ENCODE results near the gene RGS12. TPM values are rescaled to one million over a fixed set of nuclear protein-coding genes. Genes with fewer than 3 reads are reported as not detected.

The RGS12 gene, protein sequence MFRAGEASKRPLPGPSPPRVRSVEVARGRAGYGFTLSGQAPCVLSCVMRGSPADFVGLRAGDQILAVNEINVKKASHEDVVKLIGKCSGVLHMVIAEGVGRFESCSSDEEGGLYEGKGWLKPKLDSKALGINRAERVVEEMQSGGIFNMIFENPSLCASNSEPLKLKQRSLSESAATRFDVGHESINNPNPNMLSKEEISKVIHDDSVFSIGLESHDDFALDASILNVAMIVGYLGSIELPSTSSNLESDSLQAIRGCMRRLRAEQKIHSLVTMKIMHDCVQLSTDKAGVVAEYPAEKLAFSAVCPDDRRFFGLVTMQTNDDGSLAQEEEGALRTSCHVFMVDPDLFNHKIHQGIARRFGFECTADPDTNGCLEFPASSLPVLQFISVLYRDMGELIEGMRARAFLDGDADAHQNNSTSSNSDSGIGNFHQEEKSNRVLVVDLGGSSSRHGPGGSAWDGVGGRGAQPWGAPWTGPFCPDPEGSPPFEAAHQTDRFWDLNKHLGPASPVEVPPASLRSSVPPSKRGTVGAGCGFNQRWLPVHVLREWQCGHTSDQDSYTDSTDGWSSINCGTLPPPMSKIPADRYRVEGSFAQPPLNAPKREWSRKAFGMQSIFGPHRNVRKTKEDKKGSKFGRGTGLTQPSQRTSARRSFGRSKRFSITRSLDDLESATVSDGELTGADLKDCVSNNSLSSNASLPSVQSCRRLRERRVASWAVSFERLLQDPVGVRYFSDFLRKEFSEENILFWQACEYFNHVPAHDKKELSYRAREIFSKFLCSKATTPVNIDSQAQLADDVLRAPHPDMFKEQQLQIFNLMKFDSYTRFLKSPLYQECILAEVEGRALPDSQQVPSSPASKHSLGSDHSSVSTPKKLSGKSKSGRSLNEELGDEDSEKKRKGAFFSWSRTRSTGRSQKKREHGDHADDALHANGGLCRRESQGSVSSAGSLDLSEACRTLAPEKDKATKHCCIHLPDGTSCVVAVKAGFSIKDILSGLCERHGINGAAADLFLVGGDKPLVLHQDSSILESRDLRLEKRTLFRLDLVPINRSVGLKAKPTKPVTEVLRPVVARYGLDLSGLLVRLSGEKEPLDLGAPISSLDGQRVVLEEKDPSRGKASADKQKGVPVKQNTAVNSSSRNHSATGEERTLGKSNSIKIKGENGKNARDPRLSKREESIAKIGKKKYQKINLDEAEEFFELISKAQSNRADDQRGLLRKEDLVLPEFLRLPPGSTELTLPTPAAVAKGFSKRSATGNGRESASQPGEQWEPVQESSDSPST (N-terminal part only)
- 10 to 100 TPM; 54.3 to 62.9 TPM for polyA plus RNA-seq

DNA sequence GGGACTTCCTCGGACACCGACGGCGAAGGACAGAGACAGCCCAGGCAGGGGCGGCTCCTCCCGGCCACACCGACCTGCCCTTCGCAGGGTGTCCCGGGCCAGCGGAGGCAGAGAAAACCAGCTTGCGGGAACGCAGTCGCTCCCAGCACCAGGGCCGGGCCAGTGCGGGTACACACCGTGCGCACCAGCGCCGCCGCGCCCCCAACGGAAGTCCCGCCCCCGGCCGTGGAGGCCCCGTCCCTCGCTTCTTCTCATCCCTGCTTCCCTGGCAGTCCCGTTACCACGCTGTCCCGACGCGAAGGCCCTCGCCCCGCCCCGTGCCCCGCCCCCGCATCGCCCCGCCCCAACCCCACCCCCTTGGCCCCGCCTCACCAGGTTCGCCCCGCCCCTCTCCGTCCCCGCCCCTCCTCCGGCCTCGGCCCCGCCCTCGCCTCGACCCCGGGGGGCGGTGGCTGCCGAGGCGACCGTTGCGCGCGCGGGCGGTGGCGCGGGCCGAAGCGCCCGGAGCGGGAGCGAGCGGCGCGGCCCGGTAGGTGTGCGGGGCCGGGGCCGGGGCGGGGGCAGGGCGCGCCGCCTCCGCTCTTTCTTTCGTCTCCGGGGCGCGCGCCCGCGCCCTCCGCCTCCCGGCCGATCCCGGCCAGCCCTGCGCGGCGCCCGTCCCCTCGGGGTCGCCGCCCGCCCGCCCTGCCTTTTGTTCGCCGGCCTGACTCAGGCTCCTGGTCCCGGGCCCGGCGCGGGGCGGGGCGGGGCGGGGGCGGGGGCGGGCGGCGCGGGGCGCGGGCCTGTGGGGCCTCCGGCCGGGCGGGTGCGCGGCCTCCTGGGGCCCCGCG lies at the start of gene RGS12:
Gene RGS12 (plus strand): TSS at position 451 of the 830 bp plus-strand sequence. CDS start 23,150 bp downstream, outside the sequence.
- peaks cover 0 to 12% of the 10 kb centered on the region in 2 donors for H3K4me1 ChIP-seq (ENCODE audit: control insufficient read depth in 2 of 2, insufficient read depth in 2 of 2, low read length in 1 of 2)
- WGBS, 2 donors, result 0 to 1% methylated on average over 28 to 121 of the region's 121 CpGs
- H3K27ac ChIP-seq (ENCODE audit: low read depth in 2 of 2, low read length in 1 of 2), result peak within 1 kb of the TSS; percentile 96 to 97
- peak within 1 kb of the TSS; percentile 48 to 63 for H3K4me3 ChIP-seq (ENCODE audit: low read depth in 1 of 2, low read length in 2 of 2)
- H3K36me3 ChIP-seq (ENCODE audit: control insufficient read depth in 2 of 2, insufficient read depth in 2 of 2, low read length in 1 of 2), result no peaks in the 10 kb centered on the region
- H3K27me3 ChIP-seq (ENCODE audit: control insufficient read depth in 1 of 2, insufficient read depth in 2 of 2, low read length in 2 of 2), result no peaks in the 10 kb centered on the region
- H3K9me3 ChIP-seq (ENCODE audit: control insufficient read depth in 2 of 2, insufficient read depth in 1 of 2, low read depth in 1 of 2, low read length in 1 of 2), result no peaks in the 10 kb centered on the region

DNA sequence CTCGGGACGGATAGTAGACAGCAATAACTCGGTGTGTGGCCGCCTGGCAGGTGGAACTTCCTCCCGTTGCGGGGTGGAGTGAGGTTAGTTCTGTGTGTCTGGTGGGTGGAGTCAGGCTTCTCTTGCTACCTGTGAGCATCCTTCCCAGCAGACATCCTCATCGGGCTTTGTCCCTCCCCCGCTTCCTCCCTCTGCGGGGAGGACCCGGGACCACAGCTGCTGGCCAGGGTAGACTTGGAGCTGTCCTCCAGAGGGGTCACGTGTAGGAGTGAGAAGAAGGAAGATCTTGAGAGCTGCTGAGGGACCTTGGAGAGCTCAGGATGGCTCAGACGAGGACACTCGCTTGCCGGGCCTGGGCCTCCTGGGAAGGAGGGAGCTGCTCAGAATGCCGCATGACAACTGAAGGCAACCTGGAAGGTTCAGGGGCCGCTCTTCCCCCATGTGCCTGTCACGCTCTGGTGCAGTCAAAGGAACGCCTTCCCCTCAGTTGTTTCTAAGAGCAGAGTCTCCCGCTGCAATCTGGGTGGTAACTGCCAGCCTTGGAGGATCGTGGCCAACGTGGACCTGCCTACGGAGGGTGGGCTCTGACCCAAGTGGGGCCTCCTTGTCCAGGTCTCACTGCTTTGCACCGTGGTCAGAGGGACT lies 49.6 kb upstream of the RGS12 start:
- Histone ChIP-seq H3K27me3 (ENCODE audit: control insufficient read depth in 1 of 2, insufficient read depth in 2 of 2, low read length in 2 of 2) (no peaks in the 10 kb centered on the region), H3K4me3 (ENCODE audit: low read depth in 1 of 2, low read length in 2 of 2) (no peak overlapping the region), H3K4me1 (ENCODE audit: control insufficient read depth in 2 of 2, insufficient read depth in 2 of 2, low read length in 1 of 2) (peaks cover 0 to 3% of the 10 kb centered on the region in 2 donors), H3K9me3 (ENCODE audit: control insufficient read depth in 2 of 2, insufficient read depth in 1 of 2, low read depth in 1 of 2, low read length in 1 of 2) (no peaks in the 10 kb centered on the region), H3K27ac (ENCODE audit: low read depth in 2 of 2, low read length in 1 of 2) (no peak overlapping the region), H3K36me3 (ENCODE audit: control insufficient read depth in 2 of 2, insufficient read depth in 2 of 2, low read length in 1 of 2) (peaks cover 14 to 30% of the 10 kb centered on the region in 2 donors)
- WGBS, 2 donors, result 75% methylated on average over 23 of the region's 23 CpGs

DNA sequence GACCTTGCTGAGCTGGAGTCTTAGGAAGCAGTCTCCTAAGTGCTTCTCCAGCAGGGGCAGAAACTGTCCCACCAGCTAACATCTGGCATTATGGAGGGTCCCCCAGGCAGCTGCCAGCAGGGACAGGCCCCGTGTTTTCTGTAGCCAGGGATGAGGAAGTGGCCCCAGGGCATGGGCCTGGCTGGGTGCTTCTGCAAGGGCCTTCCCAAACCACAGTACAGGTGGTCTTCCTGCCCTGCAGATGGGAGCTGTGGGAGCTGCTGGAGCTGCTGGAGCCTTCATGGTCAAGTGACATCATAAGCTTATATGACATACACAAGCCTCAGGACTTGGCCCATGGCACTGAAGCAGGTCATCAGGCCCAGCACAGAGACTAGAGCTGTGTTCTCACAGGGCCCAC lies 48.8 kb upstream of the RGS12 start:
- H3K27me3 ChIP-seq (ENCODE audit: control insufficient read depth in 1 of 2, insufficient read depth in 2 of 2, low read length in 2 of 2), result no peaks in the 10 kb centered on the region
- WGBS, 2 donors, result 27 to 28% methylated on average over 1 of the region's 1 CpG
- H3K36me3 ChIP-seq (ENCODE audit: control insufficient read depth in 2 of 2, insufficient read depth in 2 of 2, low read length in 1 of 2), result peaks cover 11 to 27% of the 10 kb centered on the region in 2 donors
- no peak overlapping the region for H3K27ac ChIP-seq (ENCODE audit: low read depth in 2 of 2, low read length in 1 of 2)
- H3K9me3 ChIP-seq (ENCODE audit: control insufficient read depth in 2 of 2, insufficient read depth in 1 of 2, low read depth in 1 of 2, low read length in 1 of 2), result no peaks in the 10 kb centered on the region
- peaks cover 0 to 3% of the 10 kb centered on the region in 2 donors for H3K4me1 ChIP-seq (ENCODE audit: control insufficient read depth in 2 of 2, insufficient read depth in 2 of 2, low read length in 1 of 2)
- H3K4me3 ChIP-seq (ENCODE audit: low read depth in 1 of 2, low read length in 2 of 2), result no peak overlapping the region

- Histone ChIP-seq H3K27ac (ENCODE audit: low read depth in 2 of 2, low read length in 1 of 2) (no peak overlapping the region), H3K36me3 (ENCODE audit: control insufficient read depth in 2 of 2, insufficient read depth in 2 of 2, low read length in 1 of 2) (peaks cover 10 to 20% of the 10 kb centered on the region in 2 donors), H3K27me3 (ENCODE audit: control insufficient read depth in 1 of 2, insufficient read depth in 2 of 2, low read length in 2 of 2) (no peaks in the 10 kb centered on the region), H3K4me1 (ENCODE audit: control insufficient read depth in 2 of 2, insufficient read depth in 2 of 2, low read length in 1 of 2) (peaks cover 0 to 3% of the 10 kb centered on the region in 2 donors), H3K9me3 (ENCODE audit: control insufficient read depth in 2 of 2, insufficient read depth in 1 of 2, low read depth in 1 of 2, low read length in 1 of 2) (no peaks in the 10 kb centered on the region), H3K4me3 (ENCODE audit: low read depth in 1 of 2, low read length in 2 of 2) (no peak overlapping the region)
- whole genome bisulfite sequencing, 2 donors, result 85 to 89% methylated on average over 9 of the region's 9 CpGs
Measured at GRCh38 chr4:3244747-3245146, 48.1 kb upstream of the RGS12 start.

DNA sequence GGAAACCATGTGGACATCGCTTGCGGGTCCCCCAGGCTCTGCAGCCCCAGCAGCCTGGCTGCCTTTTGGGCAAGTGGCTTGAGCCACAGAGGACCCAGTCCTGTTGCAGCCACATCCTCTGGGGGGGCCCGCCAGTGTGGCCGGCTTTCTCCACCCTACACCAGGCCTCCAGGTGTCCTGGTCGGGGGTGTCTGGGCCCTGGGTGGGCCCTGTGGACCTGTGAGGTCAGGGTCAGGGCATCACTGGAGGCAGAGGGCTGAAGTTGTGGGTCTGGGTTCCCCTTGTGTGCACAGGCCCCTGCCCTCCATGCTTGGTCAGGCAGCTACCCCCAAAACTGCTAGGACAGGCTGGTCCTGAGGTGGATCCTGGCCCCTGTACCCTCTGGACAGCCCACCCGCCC lies 47.1 kb upstream of the RGS12 start:
- 87 to 91% methylated on average over 6 of the region's 6 CpGs for WGBS, 2 donors
- Histone ChIP-seq H3K27ac (ENCODE audit: low read depth in 2 of 2, low read length in 1 of 2) (no peak overlapping the region), H3K36me3 (ENCODE audit: control insufficient read depth in 2 of 2, insufficient read depth in 2 of 2, low read length in 1 of 2) (peaks cover under 1 to 12% of the 10 kb centered on the region in 2 donors), H3K4me1 (ENCODE audit: control insufficient read depth in 2 of 2, insufficient read depth in 2 of 2, low read length in 1 of 2) (peaks cover 0 to 3% of the 10 kb centered on the region in 2 donors), H3K9me3 (ENCODE audit: control insufficient read depth in 2 of 2, insufficient read depth in 1 of 2, low read depth in 1 of 2, low read length in 1 of 2) (no peaks in the 10 kb centered on the region), H3K4me3 (ENCODE audit: low read depth in 1 of 2, low read length in 2 of 2) (no peak overlapping the region), H3K27me3 (ENCODE audit: control insufficient read depth in 1 of 2, insufficient read depth in 2 of 2, low read length in 2 of 2) (no peaks in the 10 kb centered on the region)

DNA sequence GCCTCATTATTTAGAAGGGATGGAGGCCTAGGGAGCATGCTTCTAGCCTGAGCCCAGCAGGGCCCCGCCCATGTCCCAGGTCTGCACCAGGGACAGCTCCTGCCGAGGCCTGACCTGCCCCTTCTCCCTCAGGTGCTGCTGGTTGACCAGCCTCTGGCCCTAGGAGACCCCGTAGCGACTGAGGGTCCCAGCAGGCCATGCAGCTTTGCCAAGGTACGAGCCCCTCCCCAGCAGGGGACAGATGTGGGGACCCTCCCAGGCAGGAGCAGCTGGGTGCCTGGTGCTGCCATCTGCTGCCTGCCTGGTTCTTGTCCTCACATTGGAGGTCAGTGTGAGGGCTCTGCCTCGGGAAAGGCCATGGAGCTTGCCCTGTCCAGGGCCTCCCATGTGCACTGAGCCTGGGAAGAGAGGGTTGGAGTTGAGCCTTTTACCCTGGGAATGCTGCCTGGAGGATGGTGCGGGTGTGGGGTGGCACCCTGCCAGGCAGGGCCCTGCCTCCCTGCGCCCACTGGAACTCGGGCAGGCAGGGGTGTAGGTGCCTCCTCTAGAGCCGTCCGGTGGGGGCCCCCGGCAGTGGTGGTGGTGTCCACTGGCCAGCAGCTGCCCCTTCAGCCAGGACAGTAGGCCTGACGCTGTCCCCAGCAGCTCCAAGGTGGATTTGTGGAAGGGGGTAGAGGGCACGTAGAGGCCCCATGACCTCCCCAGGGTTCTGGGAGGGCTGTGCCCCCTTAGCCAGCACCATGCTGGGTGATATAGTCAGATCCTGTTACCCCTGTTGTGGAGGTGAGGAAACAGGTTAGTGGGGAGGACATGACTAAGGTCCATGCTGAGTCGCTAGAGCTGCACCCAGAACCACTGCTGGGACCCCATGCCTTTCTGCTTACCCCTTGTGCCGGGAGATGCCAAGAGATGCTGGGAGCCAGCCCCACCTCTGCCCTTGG lies 46.1 kb upstream of the RGS12 start:
- H3K9me3 ChIP-seq (ENCODE audit: control insufficient read depth in 2 of 2, insufficient read depth in 1 of 2, low read depth in 1 of 2, low read length in 1 of 2), result no peaks in the 10 kb centered on the region
- no peak overlapping the region for H3K4me3 ChIP-seq (ENCODE audit: low read depth in 1 of 2, low read length in 2 of 2)
- 78 to 79% methylated on average over 16 of the region's 16 CpGs for WGBS, 2 donors
- no peaks in the 10 kb centered on the region for H3K27me3 ChIP-seq (ENCODE audit: control insufficient read depth in 1 of 2, insufficient read depth in 2 of 2, low read length in 2 of 2)
- H3K36me3 ChIP-seq (ENCODE audit: control insufficient read depth in 2 of 2, insufficient read depth in 2 of 2, low read length in 1 of 2), result peaks cover 0 to 3% of the 10 kb centered on the region in 2 donors
- no peak overlapping the region for H3K27ac ChIP-seq (ENCODE audit: low read depth in 2 of 2, low read length in 1 of 2)
- peaks cover 0 to 3% of the 10 kb centered on the region in 2 donors for H3K4me1 ChIP-seq (ENCODE audit: control insufficient read depth in 2 of 2, insufficient read depth in 2 of 2, low read length in 1 of 2)

- Histone ChIP-seq H3K27me3 (ENCODE audit: control insufficient read depth in 1 of 2, insufficient read depth in 2 of 2, low read length in 2 of 2) (no peaks in the 10 kb centered on the region), H3K4me3 (ENCODE audit: low read depth in 1 of 2, low read length in 2 of 2) (no peak overlapping the region), H3K9me3 (ENCODE audit: control insufficient read depth in 2 of 2, insufficient read depth in 1 of 2, low read depth in 1 of 2, low read length in 1 of 2) (no peaks in the 10 kb centered on the region), H3K4me1 (ENCODE audit: control insufficient read depth in 2 of 2, insufficient read depth in 2 of 2, low read length in 1 of 2) (peaks cover 0 to 3% of the 10 kb centered on the region in 2 donors), H3K36me3 (ENCODE audit: control insufficient read depth in 2 of 2, insufficient read depth in 2 of 2, low read length in 1 of 2) (peaks cover 0 to 2% of the 10 kb centered on the region in 2 donors), H3K27ac (ENCODE audit: low read depth in 2 of 2, low read length in 1 of 2) (no peak overlapping the region)
- 89 to 92% methylated on average over 21 of the region's 21 CpGs for WGBS, 2 donors
Measured at GRCh38 chr4:3247399-3248177, 45.2 kb upstream of the RGS12 start.
